CD4-positive, alpha-beta memory T cell (primary cell): Measurements from ENCODE around the gene STXBP1. TPM values are rescaled to one million over a fixed set of nuclear protein-coding genes. Genes with fewer than 3 reads are reported as not detected.

Source experiments
- CTCF ChIA-PET: fragments of 350-600 bp; sonication (Branson Sonifier 250); formaldehyde crosslinking; loops from one replicate; lab custom pipeline; 2021; ENCODE audit warnings: inconsistent platforms; ENCODE audit not compliant: partially characterized antibody; lab: Charles Lee
- POLR2A ChIA-PET: fragments of 350-600 bp; sonication (Branson Sonifier 250); formaldehyde crosslinking; loops from one replicate; lab custom pipeline; 2021; ENCODE audit not compliant: partially characterized antibody; lab: Charles Lee
- DNase-seq, 5 donors: peaks; one replicate each; pipeline versions ENCODE4 v3.0.0 to v3.0.0-alpha.2; 2020 to 2022; ENCODE audit warnings: mixed read lengths in 1 of 5
- H3K27ac ChIP-seq: one replicate; pipeline ENCODE4 v1.7.0; 2013; ENCODE audit warnings: low read depth, low read length
- H3K27me3 ChIP-seq: 2 replicates; pipeline ENCODE4 v1.7.0; 2013; ENCODE audit warnings: mild to moderate bottlenecking, low read length, moderate library complexity; ENCODE audit not compliant: insufficient read depth
- H3K36me3 ChIP-seq: 2 replicates; pipeline ENCODE4 v1.7.0; 2013; ENCODE audit warnings: mild to moderate bottlenecking, low read length, moderate library complexity; ENCODE audit not compliant: insufficient read depth
- H3K4me1 ChIP-seq: 2 replicates; pipeline ENCODE4 v1.7.0; 2013; ENCODE audit warnings: mild to moderate bottlenecking, low read length, moderate library complexity; ENCODE audit not compliant: insufficient read depth
- H3K4me3 ChIP-seq, 2 donors: one replicate each; pipeline ENCODE4 v1.7.0; 2013; ENCODE audit warnings: low read length in 2 of 2, mild to moderate bottlenecking in 1 of 2
- H3K9me3 ChIP-seq, 2 donors: one replicate each; pipeline ENCODE4 v1.7.0; 2013; ENCODE audit warnings: low read length in 2 of 2, control low read depth in 1 of 2; ENCODE audit not compliant: control insufficient read depth in 1 of 2
- H3K27ac Mint-ChIP-seq, 7 donors: one replicate each; pipeline ENCODE4 v1.8.0; 2020 to 2021; ENCODE audit warnings: mixed read lengths in 7 of 7, mild to moderate bottlenecking in 6 of 7, inconsistent platforms in 3 of 7, moderate library complexity in 3 of 7
- H3K27me3 Mint-ChIP-seq, 2 donors: one replicate each; pipeline ENCODE4 v1.8.0; 2020 to 2021; ENCODE audit warnings: mixed read lengths in 2 of 2
- H3K36me3 Mint-ChIP-seq, 2 donors: one replicate each; pipeline ENCODE4 v1.8.0; 2020 to 2021; ENCODE audit warnings: mixed read lengths in 2 of 2, inconsistent platforms in 1 of 2, mild to moderate bottlenecking in 1 of 2
- H3K4me1 Mint-ChIP-seq, 4 donors: one replicate each; pipeline ENCODE4 v1.8.0; 2020 to 2021; ENCODE audit warnings: mixed read lengths in 4 of 4, mild to moderate bottlenecking in 1 of 4
- H3K4me3 Mint-ChIP-seq, 8 donors: one replicate each; pipeline ENCODE4 v1.8.0; 2020 to 2021; ENCODE audit warnings: mixed read lengths in 8 of 8, mild to moderate bottlenecking in 7 of 8, moderate library complexity in 6 of 8, inconsistent platforms in 3 of 8
- H3K9me3 Mint-ChIP-seq, 8 donors: one replicate each; pipeline ENCODE4 v1.8.0; 2020 to 2021; ENCODE audit warnings: mixed read lengths in 8 of 8, mild to moderate bottlenecking in 5 of 8, inconsistent platforms in 3 of 8, moderate library complexity in 1 of 8
- intact Hi-C: fragments of 100-400 bp; cut with micrococcal nuclease; formaldehyde crosslinking; loops from one replicate; pipeline ENCODE4 v1.15.1; 2023
- polyA plus RNA-seq, 2 donors: library from polyadenylated mRNA; unstranded; fragments of 300-500 nt; fragmentation: Illumina TruSeq; gene quantifications; one replicate each; pipeline ENCODE4 v1.2.3, GENCODE V29; 2021
- total RNA-seq, 2 experiments: library from RNA; stranded (reverse); gene quantifications; one replicate each; pipeline ENCODE4 v1.2.3, GENCODE V29; 2021

STXBP1 gene
- total and polyA plus RNA-seq, 4 experiments from 2014 or later: 4.8 to 20.9 (median 12.7) TPM

GRCh38 chr9:127567035-127567729 is 44.9 kb upstream of the STXBP1 start:
- Histone ChIP-seq H3K36me3 (no peaks in the 10 kb centered on the region), H3K9me3 (no peaks in the 10 kb centered on the region), H3K4me1 (peaks cover 38% of the 10 kb centered on the region), H3K4me3 (no peak overlapping the region), H3K27me3 (no peaks in the 10 kb centered on the region), H3K27ac (no peak overlapping the region)
- intact Hi-C loops: loop anchor here (5.0 to 10.0 kb wide), 2 partner anchors 220 to 342 kb away; partner anchors contain the start of gene CDK9
- Mint-ChIP-seq H3K36me3 (peaks cover 5 to 6% of the 10 kb centered on the region in 2 donors), H3K27ac (peak overlapping the region; percentile 37 to 90 (median 80)), H3K4me3 (peak overlapping the region; percentile 57 to 86 (median 72)), H3K4me1 (peaks cover 17 to 39% (median 29%) of the 10 kb centered on the region in 4 donors), H3K27me3 (no peaks in the 10 kb centered on the region), H3K9me3 (no peaks in the 10 kb centered on the region)
- ChIA-PET CTCF (interaction anchor here (1.3 kb wide), 2 partner anchors 8 to 18 kb away, joined by 4 to 7 read pairs; no protein-coding TSS in a partner anchor), POLR2A (interaction anchor here (3.9 kb wide), 1 partner anchor 8 kb away, joined by 28 read pairs; no protein-coding TSS in a partner anchor)
- no peak for DNase-seq

- H3K36me3 Mint-ChIP-seq: peaks cover under 1 to 2% of the 10 kb centered on the region in 2 donors
- H3K27ac Mint-ChIP-seq: peak overlapping the region; percentile 37 to 90 (median 80)
- Histone ChIP-seq H3K27me3 (no peaks in the 10 kb centered on the region), H3K9me3 (no peaks in the 10 kb centered on the region), H3K4me1 (peaks cover 36% of the 10 kb centered on the region), H3K27ac (peak overlapping the region; percentile 48), H3K4me3 (peak overlapping the region; percentile 42 to 46), H3K36me3 (no peaks in the 10 kb centered on the region)
- ChIA-PET CTCF (interaction anchor here (0.6 to 1.3 kb wide), 3 partner anchors 9 to 223 kb away, joined by 4 to 7 read pairs (median 4); no protein-coding TSS in a partner anchor), POLR2A (interaction anchor here (0.7 to 3.9 kb wide), 4 partner anchors 9 to 593 kb away, joined by 3 to 28 read pairs (median 4); partner anchors contain the start of gene CDK9)
- H3K9me3 Mint-ChIP-seq: no peaks in the 10 kb centered on the region
- H3K4me1 Mint-ChIP-seq: peaks cover 17 to 31% (median 24%) of the 10 kb centered on the region in 4 donors
- H3K27me3 Mint-ChIP-seq: no peaks in the 10 kb centered on the region
- peak in 1 of 5 donors; percentile 25 for DNase-seq
- intact Hi-C loops: loop anchor here (5.0 to 10.0 kb wide), 2 partner anchors 219 to 343 kb away; partner anchors contain the start of gene CDK9
- peak overlapping the region; percentile 57 to 86 (median 72) for H3K4me3 Mint-ChIP-seq
These were observed 44.1 kb upstream of the STXBP1 start for GRCh38 chr9:127567730-127568617.

DNA sequence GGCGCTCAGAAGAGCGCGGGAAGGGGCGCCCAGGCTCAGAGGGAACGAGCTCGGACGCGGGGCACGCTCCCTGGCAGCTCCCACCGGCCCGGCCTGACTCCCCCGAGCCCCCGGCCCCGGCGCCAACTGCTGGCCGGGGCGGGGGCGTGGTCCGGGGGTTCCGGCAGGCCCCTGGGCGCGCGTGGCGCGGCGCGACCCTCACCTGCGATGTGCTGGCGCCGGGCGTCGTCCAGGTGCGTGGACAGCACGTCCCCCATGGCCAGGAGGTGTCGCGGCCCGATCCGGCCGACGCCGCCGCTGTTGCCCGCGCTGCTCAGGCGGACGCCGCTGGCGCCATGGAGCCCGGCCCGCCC is 43.5 kb upstream of the STXBP1 start:
- Mint-ChIP-seq H3K27me3 (no peaks in the 10 kb centered on the region), H3K4me1 (peaks cover 17 to 27% (median 21%) of the 10 kb centered on the region in 4 donors), H3K27ac (no peak overlapping the region), H3K36me3 (peaks cover 0 to 2% of the 10 kb centered on the region in 2 donors), H3K9me3 (no peaks in the 10 kb centered on the region), H3K4me3 (peak overlapping the region in 1 of 8 donors; percentile 78)
- Histone ChIP-seq H3K27me3 (no peaks in the 10 kb centered on the region), H3K4me3 (peak overlapping the region; percentile 42 to 46), H3K36me3 (no peaks in the 10 kb centered on the region), H3K4me1 (peaks cover 36% of the 10 kb centered on the region), H3K9me3 (no peaks in the 10 kb centered on the region), H3K27ac (peak overlapping the region; percentile 48)
- ChIA-PET CTCF (interaction anchor here (0.6 to 1.3 kb wide), 3 partner anchors 10 to 224 kb away, joined by 4 to 7 read pairs (median 4); no protein-coding TSS in a partner anchor), POLR2A (interaction anchor here (0.7 to 3.9 kb wide), 4 partner anchors 10 to 592 kb away, joined by 3 to 28 read pairs (median 4); partner anchors contain the start of gene CDK9)
- intact Hi-C loops: loop anchor here (5.0 to 10.0 kb wide), 2 partner anchors 219 to 344 kb away; partner anchors contain the start of gene CDK9
- DNase-seq: no peak

- Histone ChIP-seq H3K9me3 (no peaks in the 10 kb centered on the region), H3K4me1 (peaks cover 36% of the 10 kb centered on the region), H3K4me3 (peak overlapping the region; percentile 29 to 62), H3K36me3 (no peaks in the 10 kb centered on the region), H3K27me3 (no peaks in the 10 kb centered on the region), H3K27ac (peak overlapping the region; percentile 56)
- H3K9me3 Mint-ChIP-seq: no peaks in the 10 kb centered on the region
- intact Hi-C loops: loop anchor here (1.0 to 10.0 kb wide), 3 partner anchors 10 to 344 kb away; partner anchors contain the start of gene CDK9
- peak overlapping the region; percentile 79 to 94 (median 89) for H3K4me3 Mint-ChIP-seq
- H3K27ac Mint-ChIP-seq: peak overlapping the region; percentile 82 to 97 (median 94)
- no peaks in the 10 kb centered on the region for H3K27me3 Mint-ChIP-seq
- CTCF ChIA-PET: interaction anchor here (0.6 to 1.4 kb wide), 3 partner anchors 10 to 224 kb away, joined by 3 to 5 read pairs (median 4); no protein-coding TSS in a partner anchor
- H3K4me1 Mint-ChIP-seq: peaks cover 17 to 27% (median 21%) of the 10 kb centered on the region in 4 donors
- DNase-seq: peak; percentile 72 to 78 (median 75)
- POLR2A ChIA-PET: interaction anchor here (1.3 to 3.9 kb wide), 8 partner anchors 10 to 216 kb away, joined by 3 to 28 read pairs (median 6); partner anchors contain the start of genes CDK9 and STXBP1
- peaks cover 0 to 2% of the 10 kb centered on the region in 2 donors for H3K36me3 Mint-ChIP-seq
These were observed 42.8 kb upstream of the STXBP1 start for GRCh38 chr9:127568971-127569885.

GRCh38 chr9:127569886-127570401 is 42.1 kb upstream of the STXBP1 start:
- no peaks in the 10 kb centered on the region for H3K9me3 Mint-ChIP-seq
- Histone ChIP-seq H3K27me3 (no peaks in the 10 kb centered on the region), H3K4me3 (peak overlapping the region; percentile 29 to 62), H3K9me3 (no peaks in the 10 kb centered on the region), H3K4me1 (peaks cover 36% of the 10 kb centered on the region), H3K36me3 (no peaks in the 10 kb centered on the region), H3K27ac (peak overlapping the region; percentile 56)
- CTCF ChIA-PET: interaction anchor here (1.3 to 1.4 kb wide), 2 partner anchors 9 to 16 kb away, joined by 3 to 5 read pairs; no protein-coding TSS in a partner anchor
- H3K27ac Mint-ChIP-seq: peak overlapping the region; percentile 82 to 97 (median 94)
- peak overlapping the region; percentile 79 to 94 (median 89) for H3K4me3 Mint-ChIP-seq
- intact Hi-C loops: loop anchor here (1.0 to 10.0 kb wide), 3 partner anchors 9 to 345 kb away; partner anchors contain the start of gene CDK9
- POLR2A ChIA-PET: interaction anchor here (1.3 to 3.9 kb wide), 7 partner anchors 9 to 216 kb away, joined by 3 to 28 read pairs (median 5); partner anchors contain the start of genes CDK9 and STXBP1
- peak; percentile 43 to 58 (median 48) for DNase-seq
- peaks cover 0 to 2% of the 10 kb centered on the region in 2 donors for H3K36me3 Mint-ChIP-seq
- no peaks in the 10 kb centered on the region for H3K27me3 Mint-ChIP-seq
- H3K4me1 Mint-ChIP-seq: peaks cover 17 to 27% (median 21%) of the 10 kb centered on the region in 4 donors
